Osteocyte (in vitro differentiated cells): Measurements from ENCODE around the gene INPP4A. TPM values are rescaled to one million over a fixed set of nuclear protein-coding genes. Genes with fewer than 3 reads are reported as not detected.

ENCODE experiments used
- DNase-seq: peaks from one replicate; pipeline ENCODE4 v3.0.0; 2021; ENCODE audit warnings: mixed read lengths; ENCODE audit not compliant: unreplicated experiment; ENCODE audit errors: extremely low spot score
- H3K27ac Mint-ChIP-seq: one replicate; pipeline ENCODE4 v1.8.0; 2021; ENCODE audit warnings: mild to moderate bottlenecking, mixed read lengths; ENCODE audit not compliant: unreplicated experiment
- H3K27me3 Mint-ChIP-seq: one replicate; pipeline ENCODE4 v1.8.0; 2021; ENCODE audit warnings: mixed read lengths; ENCODE audit not compliant: unreplicated experiment
- H3K36me3 Mint-ChIP-seq: one replicate; pipeline ENCODE4 v1.8.0; 2021; ENCODE audit warnings: mixed read lengths; ENCODE audit not compliant: unreplicated experiment
- H3K4me1 Mint-ChIP-seq: one replicate; pipeline ENCODE4 v1.8.0; 2021; ENCODE audit warnings: mixed read lengths; ENCODE audit not compliant: unreplicated experiment
- H3K4me3 Mint-ChIP-seq: one replicate; pipeline ENCODE4 v1.8.0; 2021; ENCODE audit warnings: mild to moderate bottlenecking, moderate library complexity, mixed read lengths; ENCODE audit not compliant: unreplicated experiment
- H3K9me3 Mint-ChIP-seq: one replicate; pipeline ENCODE4 v1.8.0; 2021; ENCODE audit warnings: mixed read lengths; ENCODE audit not compliant: unreplicated experiment
- total RNA-seq: library from RNA; stranded (reverse); gene quantifications from 2 replicates; pipeline ENCODE4 v1.2.1, GENCODE V29; 2021
- TF ChIP-seq, protein P1 (sequence below): fragments of 200-600 bp; sonication (generic); IDR thresholded peaks from 2 replicates; pipeline ENCODE4 v1.5.0; 2021; ENCODE audit warnings: antibody characterized with exemption, mild to moderate bottlenecking, moderate library complexity

Gene INPP4A
- total RNA-seq, 1 donor from 2014 or later: 31.4 TPM

- no peak for DNase-seq
- Mint-ChIP-seq H3K36me3 (no peaks in the 10 kb centered on the region), H3K4me1 (peaks cover 18% of the 10 kb centered on the region), H3K4me3 (no peak overlapping the region), H3K9me3 (no peaks in the 10 kb centered on the region), H3K27ac (no peak overlapping the region), H3K27me3 (no peaks in the 10 kb centered on the region)
- TF ChIP-seq, protein P1, sequence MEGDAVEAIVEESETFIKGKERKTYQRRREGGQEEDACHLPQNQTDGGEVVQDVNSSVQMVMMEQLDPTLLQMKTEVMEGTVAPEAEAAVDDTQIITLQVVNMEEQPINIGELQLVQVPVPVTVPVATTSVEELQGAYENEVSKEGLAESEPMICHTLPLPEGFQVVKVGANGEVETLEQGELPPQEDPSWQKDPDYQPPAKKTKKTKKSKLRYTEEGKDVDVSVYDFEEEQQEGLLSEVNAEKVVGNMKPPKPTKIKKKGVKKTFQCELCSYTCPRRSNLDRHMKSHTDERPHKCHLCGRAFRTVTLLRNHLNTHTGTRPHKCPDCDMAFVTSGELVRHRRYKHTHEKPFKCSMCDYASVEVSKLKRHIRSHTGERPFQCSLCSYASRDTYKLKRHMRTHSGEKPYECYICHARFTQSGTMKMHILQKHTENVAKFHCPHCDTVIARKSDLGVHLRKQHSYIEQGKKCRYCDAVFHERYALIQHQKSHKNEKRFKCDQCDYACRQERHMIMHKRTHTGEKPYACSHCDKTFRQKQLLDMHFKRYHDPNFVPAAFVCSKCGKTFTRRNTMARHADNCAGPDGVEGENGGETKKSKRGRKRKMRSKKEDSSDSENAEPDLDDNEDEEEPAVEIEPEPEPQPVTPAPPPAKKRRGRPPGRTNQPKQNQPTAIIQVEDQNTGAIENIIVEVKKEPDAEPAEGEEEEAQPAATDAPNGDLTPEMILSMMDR: no peak
Measured at GRCh38 chr2:98464772-98465310, 20.2 kb downstream of the INPP4A start.

GRCh38 chr2:98465456-98466226 is 21.0 kb downstream of the INPP4A start:
- Mint-ChIP-seq H3K9me3 (no peaks in the 10 kb centered on the region), H3K27ac (peak overlapping the region; percentile 42), H3K4me1 (peaks cover 18% of the 10 kb centered on the region), H3K36me3 (no peaks in the 10 kb centered on the region), H3K4me3 (peak overlapping the region; percentile 3), H3K27me3 (no peaks in the 10 kb centered on the region)
- DNase-seq: no peak
- TF ChIP-seq, protein P1: no peak

GRCh38 chr2:98467082-98467536 is 22.5 kb downstream of the INPP4A start:
- Mint-ChIP-seq H3K4me3 (no peak overlapping the region), H3K4me1 (peaks cover 18% of the 10 kb centered on the region), H3K36me3 (no peaks in the 10 kb centered on the region), H3K9me3 (no peaks in the 10 kb centered on the region), H3K27me3 (no peaks in the 10 kb centered on the region), H3K27ac (no peak overlapping the region)
- no peak for DNase-seq
- TF ChIP-seq, protein P1: no peak

GRCh38 chr2:98467652-98468051 is 23.0 kb downstream of the INPP4A start:
- TF ChIP-seq, protein P1: no peak
- Mint-ChIP-seq H3K4me1 (peaks cover 18% of the 10 kb centered on the region), H3K4me3 (no peak overlapping the region), H3K36me3 (no peaks in the 10 kb centered on the region), H3K27me3 (no peaks in the 10 kb centered on the region), H3K27ac (no peak overlapping the region), H3K9me3 (no peaks in the 10 kb centered on the region)
- DNase-seq: no peak

GRCh38 chr2:98468621-98469236 is 24.1 kb downstream of the INPP4A start:
- TF ChIP-seq, protein P1: no peak
- H3K36me3 Mint-ChIP-seq: no peaks in the 10 kb centered on the region
- H3K9me3 Mint-ChIP-seq: no peaks in the 10 kb centered on the region
- peak overlapping the region; percentile 31 for H3K27ac Mint-ChIP-seq
- no peaks in the 10 kb centered on the region for H3K27me3 Mint-ChIP-seq
- no peak overlapping the region for H3K4me3 Mint-ChIP-seq
- no peak for DNase-seq
- peaks cover 18% of the 10 kb centered on the region for H3K4me1 Mint-ChIP-seq
